ENCODE results near the gene CD302.
"Not testable (repeated sequence)": the region's sequence is repeated elsewhere in the genome, so short reads cannot be mapped to it uniquely, and the experiment has no call there.

The CD302 gene, protein sequence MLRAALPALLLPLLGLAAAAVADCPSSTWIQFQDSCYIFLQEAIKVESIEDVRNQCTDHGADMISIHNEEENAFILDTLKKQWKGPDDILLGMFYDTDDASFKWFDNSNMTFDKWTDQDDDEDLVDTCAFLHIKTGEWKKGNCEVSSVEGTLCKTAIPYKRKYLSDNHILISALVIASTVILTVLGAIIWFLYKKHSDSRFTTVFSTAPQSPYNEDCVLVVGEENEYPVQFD

DNA sequence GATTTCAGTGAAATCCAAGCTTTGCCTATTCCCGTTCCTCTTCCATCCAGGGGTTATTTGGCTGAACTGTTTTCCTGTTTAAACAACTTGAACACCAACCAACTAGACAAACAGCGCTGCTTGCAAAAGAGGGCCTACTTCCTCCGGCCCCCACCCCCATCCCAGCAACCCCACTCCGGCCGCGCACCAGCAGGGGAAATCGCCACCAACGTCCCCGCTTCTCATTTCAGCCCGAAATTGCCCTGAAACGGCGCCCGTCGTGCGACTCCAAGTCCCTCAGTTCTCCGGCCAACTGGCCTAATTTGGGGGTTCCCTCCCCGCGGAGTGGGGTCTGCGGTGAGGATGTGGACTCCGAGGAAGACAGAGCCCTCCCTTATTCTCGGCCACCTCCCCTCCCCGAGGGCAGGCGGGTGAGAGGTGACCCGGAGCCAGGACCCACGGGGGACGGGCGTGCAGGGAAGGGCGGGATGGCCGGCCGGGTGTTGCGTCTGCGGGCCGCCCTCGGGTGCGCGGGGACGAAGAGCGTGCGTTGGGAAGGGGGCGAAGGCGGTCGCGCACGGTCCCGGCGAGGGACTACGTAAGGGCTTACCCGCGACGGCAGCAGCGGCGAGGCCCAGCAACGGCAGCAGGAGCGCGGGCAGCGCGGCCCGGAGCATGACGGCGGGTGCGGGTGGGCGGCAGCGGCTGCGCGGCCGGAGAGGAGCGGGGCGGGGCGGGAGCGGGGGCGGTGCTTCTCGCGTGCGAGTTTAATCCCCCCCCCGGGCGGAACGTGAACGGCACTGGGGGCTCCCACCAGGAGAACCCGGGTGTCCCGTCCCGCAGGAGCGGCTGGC, at the start of gene CD302:
Gene CD302, minus strand, starts transcription at position 666 of the 833 bp plus-strand sequence. Its CDS starts 10 bp downstream, at position 656.
- DNase-seq (ENCODE audit: low read depth) = peak; percentile 79

DNA sequence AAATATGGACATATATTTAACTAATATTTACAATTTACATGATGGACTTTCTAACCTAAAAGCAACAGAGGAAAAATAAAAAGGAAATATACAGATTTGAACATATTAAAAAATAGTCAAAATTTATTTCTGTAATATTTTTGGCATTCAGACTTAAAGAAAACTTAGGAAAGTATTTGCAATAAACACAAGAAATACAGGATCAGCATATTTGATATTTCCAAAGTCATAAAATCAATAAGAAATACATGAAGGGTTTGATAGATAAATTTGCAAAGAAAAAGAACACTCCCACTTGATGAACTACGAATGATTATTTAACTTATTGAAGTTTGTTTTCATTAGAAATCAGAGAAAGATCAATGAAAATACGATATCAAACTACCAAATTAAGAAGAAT, 48.6 kb upstream of the CD302 start:
- no peak for DNase-seq (ENCODE audit: low read depth)

DNA sequence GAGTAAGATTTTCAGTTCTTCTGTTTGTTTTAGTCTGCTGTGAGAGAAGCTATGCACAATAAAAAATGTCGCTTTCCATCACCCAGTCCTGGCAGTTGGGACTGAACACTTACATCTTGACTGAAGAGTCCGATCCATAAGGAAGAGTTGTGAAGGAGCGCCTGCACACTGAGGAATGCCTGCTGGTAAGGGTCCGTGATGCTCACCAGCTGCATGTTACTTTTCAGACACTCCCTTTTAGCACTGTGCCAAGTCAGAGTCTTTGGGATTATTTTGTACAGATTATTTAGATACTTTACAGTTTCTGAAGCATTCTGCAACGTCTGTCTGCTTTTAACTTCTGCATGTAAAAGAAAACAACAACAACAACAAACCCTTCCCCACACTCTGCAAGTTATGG, 42.6 kb upstream of the CD302 start:
- DNase-seq (ENCODE audit: low read depth) = no peak

DNA sequence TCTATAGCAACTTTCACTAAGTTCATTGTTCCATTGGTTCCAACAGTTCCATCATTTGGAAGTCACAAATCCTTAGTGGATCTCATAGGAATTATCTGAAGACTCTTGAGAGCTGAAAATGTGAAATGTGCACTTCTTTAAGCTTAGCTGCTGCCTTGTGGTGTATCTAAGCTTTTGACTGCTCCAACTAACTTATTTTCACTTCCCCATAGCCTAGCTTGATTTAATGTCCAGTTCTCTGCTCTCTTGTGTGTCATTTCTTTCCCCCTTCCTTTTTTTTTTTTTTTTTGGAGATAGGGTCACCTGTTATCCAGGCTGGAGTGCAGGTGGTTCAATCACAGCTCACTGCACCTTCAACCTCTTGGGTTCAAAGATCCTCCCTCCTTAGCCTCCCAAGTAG, 34.9 kb upstream of the CD302 start:
- no peak for DNase-seq (ENCODE audit: low read depth)

DNA sequence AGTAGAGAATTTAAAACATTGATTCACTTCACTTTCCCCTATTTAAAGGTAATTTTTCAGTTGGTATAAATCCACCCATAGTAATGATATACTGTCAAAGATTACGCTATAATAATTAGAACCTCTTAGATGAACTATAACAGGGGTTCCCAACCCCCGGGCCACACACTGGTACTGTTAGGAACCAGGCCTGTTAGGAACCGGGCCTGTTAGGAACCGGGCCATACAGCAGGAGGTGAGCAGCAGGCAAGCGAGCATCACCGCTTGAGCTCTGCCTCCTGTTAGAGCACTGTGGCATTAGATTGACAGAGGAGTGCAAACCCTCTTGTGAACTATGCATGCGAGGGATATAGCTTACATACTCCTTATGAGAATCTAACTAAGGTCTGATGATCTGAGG, 34.0 kb upstream of the CD302 start:
- no peak for DNase-seq (ENCODE audit: low read depth)

DNA sequence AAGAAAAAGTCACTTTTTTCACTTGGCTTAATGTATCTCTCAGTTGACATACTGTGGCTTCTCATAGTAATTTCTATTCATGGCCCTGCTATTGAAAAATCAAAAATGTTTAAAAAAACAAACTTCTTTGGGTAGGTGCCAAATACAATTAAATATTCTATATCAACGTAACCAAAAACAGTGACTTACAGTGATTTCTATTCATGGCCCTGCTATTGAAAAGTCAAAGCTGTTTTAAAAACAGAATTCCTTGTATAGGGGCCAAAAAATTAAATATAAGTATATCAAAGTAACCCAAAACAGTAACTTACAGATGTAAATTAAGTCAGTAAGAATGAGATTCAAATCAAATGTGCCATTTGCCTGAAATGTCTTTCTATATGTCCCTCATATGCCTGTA, 31.4 kb upstream of the CD302 start:
- no peak for DNase-seq (ENCODE audit: low read depth)

DNA sequence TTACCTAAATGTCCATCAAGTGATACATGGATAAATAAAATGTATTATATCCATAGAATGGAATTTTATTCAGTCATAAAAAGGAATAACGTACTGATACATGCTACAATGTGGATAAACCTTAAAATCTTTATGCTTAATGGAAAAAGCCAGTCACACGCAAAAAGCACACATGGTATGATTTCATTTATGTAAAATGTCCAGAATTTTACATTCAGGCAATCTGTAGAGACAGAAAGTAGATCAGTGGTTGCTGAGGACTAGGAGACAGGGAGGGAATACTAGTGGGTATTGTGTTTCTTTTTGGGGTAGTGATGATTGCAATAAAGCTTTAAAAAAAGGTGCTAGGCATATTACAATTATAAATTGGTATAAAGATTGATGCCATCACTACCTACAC, 30.7 kb upstream of the CD302 start:
- DNase-seq (ENCODE audit: low read depth) = no peak

DNA sequence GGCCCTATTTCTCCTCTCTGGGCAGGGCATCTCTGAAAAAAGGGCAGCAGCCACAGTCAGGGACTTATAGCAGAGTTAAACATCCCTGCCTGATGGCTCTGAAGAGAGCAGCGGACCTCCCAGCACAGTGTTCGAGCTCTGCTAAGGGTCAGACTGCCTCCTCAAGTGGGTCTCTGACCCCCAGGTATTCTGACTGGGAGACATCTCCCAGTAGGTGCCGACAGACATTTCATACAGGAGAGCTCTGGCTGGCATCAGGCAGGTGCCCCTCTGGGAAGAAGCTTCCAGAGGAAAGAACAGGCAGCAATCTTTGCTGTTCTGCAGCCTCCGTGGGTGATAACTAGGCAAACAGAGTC, 24.4 kb upstream of the CD302 start:
- DNase-seq (ENCODE audit: low read depth) = not testable (repeated sequence)

DNA sequence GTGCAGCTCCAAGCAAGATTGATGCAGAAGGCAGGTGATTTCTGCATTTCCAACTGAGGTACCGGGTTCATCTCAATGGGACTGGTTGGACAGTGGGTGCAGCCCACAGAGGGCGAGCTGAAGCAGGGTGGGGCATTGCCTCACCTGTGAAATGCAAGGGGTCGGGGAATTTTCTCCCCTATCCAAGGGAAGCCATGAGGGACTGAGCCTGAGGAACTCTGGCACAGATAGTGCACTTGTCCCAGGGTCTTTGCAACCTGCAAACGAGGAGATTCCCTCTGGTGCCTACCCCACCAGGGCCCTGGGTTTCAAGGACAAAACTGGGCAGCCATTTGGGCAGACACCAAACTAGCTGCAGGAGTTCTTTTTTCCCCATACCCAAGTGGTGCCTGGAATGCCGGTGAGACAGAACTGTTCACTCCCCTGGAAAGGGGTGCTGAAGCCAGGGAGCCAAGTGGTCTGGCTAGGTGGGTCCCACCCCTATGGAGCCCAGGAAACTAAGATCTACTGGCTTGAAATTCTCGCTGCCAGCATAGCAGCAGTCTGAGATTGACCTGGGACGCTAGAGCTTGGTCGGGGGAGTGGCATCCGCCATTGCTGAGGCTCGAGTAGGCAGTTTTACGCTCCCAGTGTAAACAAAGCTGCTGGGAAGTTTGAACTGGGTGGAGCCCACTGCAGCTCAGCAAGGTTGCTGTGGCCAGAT, 23.9 kb upstream of the CD302 start:
- not testable (repeated sequence) for DNase-seq (ENCODE audit: low read depth)

DNA sequence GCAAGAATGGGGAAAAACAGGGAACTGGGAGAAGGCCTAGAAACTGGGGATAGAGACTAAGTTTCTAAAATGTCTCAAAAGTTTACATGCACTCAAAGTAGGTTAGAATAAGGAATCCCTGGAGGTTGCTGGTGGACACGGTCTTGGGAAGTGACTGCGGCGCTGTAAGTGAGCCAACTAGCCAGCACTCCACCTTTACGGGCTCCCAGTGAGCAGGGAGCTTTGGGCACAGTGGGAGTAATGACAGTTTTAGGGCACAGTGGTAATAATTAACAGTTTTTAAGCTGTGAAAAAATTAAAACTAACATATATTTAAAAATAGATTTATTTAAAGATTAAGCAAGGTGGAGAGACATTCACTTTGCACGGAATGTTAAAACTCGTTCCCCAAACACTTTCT, 20.9 kb upstream of the CD302 start:
- no peak for DNase-seq (ENCODE audit: low read depth)

DNA sequence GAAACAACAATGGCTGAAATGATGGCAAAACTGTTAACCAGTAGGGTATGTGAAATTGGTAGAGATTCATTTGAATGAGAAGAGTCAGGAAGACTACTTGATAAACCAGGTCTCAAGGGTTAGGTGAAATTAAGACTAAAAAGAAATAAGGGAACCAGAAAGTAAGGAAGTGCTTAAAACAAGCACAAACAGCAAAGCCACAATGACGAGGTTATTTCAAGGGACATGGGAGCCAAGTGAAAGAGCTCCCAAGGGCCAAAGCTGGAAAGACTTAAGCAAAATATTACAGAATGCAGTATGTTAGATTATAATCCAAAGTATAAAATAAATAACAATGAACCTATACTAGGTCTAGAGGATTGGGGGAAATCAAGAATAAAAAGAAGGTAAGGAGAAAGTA, 19.3 kb upstream of the CD302 start:
- no peak for DNase-seq (ENCODE audit: low read depth)

DNA sequence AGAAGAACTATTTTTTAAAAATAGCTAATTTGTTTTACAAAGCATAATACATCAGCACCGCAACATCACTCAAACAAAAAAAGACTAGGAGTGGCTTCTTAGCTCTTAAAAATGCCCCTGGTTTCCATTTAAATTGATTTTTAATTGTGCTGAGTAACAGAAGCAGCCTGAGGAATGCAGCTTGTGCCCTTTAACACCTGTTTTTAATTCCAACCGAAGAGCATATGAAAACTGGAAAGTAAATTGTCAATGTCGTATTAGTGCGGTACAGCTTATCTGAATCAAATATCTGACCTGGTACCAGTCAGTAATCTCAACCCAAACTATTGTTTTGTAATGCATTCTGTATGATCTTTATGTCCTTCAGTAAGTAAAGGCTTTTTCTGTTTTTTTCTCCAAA, 13.2 kb upstream of the CD302 start:
- DNase-seq (ENCODE audit: low read depth) = peak; percentile 15

DNA sequence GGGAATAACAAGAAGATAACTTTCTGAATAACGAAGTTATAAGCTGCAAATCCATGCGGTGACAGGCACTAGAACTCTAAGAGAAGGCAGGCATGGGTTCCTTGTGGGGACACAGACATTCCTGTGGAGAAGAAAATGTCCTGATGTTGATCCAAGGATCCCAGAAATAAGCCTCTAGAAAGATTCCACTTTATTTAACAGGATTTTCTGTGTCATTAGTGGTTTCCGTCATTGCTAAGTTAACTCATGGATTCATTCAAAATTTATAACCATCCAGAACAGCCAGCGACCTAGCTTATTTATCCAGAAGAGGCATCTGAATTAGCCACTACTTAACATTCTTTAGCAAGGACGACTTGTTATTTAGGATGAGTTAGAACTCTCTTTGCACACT, 10.0 kb upstream of the CD302 start:
- no peak for DNase-seq (ENCODE audit: low read depth)

DNA sequence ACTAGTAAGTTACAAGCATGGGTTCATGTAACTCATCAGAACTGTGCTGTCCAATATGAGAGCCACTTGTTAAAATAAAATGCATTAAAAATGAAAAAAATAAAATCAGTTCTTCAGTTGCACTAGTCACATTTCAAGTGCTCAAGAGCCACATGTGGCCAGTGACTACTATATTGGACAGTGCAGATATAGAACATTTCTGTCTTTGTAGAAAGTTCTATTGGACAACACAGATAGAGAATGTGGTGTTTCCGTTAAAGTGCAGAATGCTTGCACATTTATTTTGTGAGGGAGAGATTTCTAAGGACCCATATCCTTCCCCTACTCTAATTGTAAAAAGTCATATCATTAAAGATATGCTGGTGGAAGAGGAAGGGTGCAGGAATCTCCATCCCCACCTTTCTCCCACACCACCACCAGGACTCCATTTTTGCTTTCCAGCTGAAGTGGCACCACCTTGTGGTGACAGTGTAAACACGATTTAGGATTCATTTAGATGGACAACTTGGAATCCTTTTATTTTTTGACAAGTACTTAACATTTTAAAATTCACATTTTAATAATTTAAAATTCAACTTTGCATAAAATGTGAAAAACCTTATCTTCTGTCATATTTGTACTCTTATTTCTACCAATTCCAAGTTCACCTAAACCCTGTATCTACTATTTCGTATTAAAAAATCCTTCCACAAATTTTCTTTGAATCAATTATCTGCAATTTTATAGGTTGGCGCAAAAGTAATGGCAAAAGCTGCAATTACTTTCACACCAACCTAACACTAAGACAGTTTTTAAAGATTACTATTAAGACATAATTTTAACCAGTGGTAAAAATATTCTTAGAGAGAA, 9.4 kb upstream of the CD302 start:
- DNase-seq (ENCODE audit: low read depth) = peak; percentile 28

DNA sequence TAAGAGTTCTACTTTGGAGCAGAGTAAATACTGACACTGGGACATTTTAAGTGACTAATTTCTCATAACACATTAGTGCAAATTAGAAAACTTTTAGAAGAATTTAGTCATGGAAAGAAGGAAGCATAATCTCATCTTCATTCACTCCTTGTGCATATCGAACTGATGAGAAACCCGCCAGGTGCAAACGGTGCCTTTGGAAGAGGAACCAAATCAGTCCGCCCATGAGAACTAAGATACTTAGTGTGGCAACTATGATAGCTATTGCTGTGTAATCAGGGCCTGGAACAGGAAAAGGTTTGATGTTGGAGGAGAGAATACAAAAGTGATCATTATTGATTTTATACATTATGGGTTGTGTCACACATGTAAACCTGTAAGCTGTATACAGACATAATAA, 6.9 kb upstream of the CD302 start:
- no peak for DNase-seq (ENCODE audit: low read depth)

DNA sequence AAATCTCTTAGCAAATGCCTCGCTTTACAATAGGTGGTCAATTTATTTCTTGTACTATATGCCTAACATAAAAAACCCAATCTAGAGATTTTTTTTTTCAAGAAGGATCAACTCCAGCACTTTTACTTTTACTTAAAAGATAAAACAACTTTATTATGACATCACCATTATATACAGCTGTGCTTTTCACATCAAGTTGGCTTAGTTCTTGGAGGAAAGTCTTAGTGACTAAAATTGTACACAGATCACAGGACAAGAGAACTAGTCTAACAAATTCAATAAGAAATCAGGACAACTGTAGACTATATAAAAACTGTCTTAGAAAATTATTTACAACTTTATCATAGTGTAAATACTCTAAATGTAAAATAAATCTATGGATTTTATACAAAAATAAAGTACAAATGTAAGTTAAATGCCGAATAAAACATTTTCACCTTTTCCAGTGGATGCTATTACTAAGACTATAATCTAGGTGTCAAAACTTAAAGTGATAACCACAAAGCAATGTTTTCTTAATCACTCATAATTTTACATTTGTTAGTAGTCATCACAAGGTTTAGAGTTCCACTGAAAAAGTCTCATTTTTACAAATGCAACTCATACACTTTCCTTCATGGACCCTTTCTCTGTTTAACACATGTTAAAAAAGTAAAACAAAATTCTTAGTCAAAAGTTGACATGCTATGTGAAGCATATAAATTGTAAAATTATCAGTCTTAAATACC, 5.4 kb upstream of the CD302 start:
- no peak for DNase-seq (ENCODE audit: low read depth)

DNA sequence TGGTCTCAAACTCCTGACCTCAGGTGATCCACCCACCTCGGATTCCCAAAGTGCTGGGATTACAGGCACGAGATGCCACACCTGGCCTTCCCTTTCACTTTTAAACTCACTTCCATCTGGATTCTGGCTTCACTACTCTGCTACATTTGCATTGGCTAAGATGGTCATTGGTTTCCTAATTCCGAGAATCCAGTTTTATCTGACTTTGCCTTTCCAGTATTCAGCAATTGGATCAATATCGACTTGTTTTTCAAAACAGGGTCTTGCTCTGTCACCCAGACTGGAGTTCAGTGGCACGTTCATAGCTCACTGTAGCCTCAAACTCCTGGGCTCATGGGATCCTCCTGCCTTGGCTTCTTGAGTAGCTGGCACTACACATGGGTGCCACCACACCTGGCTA, 4.7 kb upstream of the CD302 start:
- no peak for DNase-seq (ENCODE audit: low read depth)

DNA sequence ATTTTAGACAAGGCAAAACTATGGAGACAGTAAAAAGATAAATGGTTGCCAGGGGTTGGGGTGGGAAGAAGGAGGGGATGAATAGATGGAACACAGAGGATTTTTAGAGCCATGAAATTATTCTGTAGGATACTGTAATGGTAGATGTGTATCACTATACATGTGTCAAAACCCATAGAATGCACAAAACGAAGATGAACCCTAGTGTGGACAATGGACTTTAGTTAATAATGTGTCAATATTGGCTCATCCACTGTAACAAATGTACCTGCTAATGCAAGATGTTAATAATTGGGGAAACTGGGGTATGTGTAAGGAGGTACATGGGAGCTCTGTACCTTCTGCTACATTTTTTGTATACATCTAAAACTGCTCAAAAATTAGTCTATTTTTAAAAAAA, 1.8 kb upstream of the CD302 start:
- no peak for DNase-seq (ENCODE audit: low read depth)

DNA sequence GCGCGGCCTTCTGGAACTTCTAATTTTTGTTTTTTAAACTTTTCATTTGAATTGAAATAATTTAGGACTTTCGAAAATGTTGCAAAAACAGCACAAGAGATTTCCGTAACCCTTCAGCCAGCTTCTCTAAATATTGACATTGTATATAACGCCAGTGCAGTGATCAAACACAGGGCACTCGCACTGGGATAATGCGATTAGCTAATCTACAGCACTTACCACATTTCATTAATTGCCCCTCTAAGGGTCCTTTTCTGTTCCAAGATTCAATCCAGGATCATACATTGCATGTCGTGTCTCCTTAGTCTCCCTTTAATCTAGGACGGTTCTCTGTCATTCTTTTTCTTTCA, 343 bp upstream of the CD302 start:
- DNase-seq (ENCODE audit: low read depth) = no peak

DNA sequence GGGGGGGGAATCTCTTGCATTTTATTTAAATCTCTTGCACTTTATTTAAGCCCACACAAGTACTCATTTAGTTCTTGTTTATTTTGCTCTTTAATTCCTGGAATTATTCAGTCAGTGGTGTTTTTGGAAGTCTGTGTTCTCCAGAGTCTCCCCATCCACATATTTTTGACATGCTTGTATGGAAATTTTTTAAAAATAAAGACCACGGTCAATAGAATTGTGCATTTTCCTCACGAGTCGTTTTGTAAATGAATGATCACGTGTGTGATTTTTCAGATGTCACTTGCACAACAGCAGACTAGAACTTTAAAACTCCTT, 824 bp downstream of the CD302 start:
- no peak for DNase-seq (ENCODE audit: low read depth)

DNA sequence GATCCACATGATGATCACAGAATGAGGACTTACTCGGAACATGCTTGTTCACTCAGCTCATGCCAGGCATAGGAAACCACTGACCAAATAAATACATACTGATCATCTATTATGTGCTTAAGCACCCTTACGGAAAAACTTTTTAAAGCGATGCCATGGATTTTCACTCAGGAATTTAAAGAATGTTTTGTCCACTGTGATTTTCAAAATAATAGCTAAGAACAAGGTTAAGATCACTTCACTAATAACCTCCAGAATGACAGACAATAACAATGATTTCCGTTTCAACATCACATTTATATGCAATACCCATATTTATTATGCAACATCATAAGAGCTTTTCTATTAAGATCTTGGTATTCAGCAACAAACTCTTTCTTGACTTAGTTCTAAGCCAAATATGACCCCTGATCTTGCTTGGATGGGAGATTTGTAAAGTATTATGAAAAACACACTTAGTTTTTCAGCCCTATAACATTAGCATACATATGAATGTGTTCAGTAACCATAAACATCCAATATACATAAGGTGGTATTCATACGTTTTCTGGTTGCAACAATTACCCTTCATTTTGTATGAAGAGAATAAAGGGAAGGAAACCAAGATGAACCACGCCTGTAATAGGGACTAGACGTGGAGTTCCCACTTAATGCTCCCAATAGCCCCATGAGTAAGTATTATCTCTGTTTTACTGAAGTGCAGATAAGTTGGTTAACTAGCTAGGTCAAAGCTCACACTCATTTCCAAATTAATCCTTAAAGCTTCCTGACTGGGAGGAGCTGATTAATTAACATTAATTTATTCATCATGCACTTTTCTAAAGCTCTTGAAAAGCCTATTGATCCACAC, 1.9 kb downstream of the CD302 start:
- peak; percentile 58 for DNase-seq (ENCODE audit: low read depth)

Data from fibroblast of gingiva (primary cell).